ENCODE data around the gene HADHB.
"Not testable (repeated sequence)": the region's sequence is repeated elsewhere in the genome, so short reads cannot be mapped to it uniquely, and the experiment has no call there.

HADHB gene

DNA sequence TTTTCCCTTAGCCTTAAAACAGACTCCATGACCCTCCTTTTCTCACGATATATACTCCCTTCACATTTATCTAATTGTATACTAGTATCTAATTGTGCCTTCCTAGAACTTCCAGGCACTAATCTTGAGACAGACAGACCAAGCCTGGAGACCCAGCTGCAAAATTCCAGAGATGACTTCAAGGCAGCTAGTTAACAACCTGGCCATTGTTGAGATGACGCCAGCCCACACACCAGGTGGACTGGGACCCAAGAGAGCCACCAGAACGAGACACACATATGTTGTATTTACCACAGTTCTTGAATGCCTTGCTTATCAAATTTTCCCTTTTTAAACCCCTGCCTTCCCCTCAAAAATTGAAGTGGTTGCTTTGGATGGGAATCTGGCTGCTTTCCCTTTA lies 52.3 kb downstream of the HADHB start:
- DNase-seq (ENCODE audit: low spot score), result no peak

DNA sequence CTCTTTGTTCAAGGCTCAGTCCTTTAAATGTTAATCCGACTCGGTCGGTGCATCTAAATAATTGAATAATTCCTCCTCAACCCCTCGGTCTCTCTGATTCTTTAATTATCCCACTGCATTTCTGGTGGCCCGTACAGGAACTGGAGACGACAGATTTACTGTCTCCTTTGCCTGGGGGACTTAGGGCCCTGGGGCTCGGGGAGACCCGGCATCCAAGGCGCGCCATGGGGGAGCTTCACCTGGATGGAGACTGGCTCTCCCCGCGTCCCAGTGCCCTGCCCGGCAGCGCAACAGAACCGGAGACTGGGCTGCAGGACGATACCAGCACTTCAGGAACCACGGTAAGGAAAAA lies 53.5 kb downstream of the HADHB start:
- no peak for DNase-seq (ENCODE audit: low spot score)

DNA sequence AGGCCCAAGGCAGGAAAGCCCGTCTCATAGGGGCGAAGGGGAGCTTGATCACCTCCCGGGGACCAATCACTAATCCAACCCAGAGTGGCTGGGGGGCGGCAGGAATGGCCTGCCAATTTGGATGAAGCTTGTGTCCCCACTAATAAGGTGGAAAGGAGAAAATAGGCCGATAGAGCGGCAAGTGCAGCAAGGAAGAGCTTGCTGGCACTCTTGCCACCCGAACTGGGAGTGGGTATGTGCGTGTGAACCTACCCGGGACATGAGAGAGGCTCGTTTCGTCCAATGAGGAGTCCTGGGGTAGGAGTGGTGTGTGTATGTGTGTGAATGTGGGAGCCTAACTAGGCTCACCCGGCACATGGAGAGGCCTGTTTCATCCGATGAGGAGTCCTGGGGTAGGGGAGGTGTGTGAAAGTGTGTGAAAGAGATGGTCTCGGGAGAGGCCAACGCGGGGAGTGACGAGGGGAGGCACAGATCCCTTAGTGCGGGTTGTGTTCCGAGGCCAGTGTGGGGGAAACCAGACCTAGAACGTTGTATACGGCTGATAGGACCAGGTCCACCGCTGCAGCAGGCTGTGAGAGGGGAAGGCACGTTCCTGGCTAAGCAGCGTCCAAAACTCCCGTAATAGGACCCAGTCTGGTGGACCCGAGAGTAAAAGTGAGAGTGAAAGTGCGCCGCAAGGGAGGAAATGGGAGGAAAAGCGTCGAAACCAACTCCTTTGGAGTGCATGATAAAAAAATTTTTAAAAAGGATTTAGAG lies 54.1 kb downstream of the HADHB start:
- no peak for DNase-seq (ENCODE audit: low spot score)

DNA sequence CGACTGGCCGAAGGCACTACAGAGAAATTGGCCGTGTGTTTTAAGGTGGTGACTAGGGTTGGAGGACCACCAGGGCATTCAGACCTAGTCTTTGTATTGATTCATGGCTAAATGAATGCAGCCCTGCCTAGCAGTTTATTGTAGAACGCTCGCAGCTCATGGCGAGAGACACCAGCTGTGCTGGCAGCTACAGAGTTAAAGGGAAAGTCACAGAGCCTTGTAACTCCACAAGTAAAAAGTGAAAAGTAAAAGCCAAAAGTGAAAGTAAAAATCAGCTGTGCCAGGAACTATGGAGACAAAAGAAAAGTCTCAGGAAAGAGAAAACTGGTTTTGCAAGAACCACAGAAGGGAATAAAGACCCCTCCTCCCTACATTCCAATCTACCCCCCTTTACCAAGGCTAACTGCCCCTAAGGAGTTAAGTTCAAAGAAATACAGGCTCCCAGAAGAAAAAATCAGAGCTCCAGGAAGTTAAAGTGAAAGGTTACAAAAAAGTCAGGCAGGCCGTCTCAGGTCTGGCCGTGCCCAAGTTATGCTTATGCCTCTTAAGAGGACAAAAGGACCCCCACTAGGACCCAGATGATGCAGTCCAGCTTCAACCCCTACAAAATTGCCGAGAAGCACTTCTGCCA lies 54.8 kb downstream of the HADHB start:
- DNase-seq (ENCODE audit: low spot score), result no peak

DNA sequence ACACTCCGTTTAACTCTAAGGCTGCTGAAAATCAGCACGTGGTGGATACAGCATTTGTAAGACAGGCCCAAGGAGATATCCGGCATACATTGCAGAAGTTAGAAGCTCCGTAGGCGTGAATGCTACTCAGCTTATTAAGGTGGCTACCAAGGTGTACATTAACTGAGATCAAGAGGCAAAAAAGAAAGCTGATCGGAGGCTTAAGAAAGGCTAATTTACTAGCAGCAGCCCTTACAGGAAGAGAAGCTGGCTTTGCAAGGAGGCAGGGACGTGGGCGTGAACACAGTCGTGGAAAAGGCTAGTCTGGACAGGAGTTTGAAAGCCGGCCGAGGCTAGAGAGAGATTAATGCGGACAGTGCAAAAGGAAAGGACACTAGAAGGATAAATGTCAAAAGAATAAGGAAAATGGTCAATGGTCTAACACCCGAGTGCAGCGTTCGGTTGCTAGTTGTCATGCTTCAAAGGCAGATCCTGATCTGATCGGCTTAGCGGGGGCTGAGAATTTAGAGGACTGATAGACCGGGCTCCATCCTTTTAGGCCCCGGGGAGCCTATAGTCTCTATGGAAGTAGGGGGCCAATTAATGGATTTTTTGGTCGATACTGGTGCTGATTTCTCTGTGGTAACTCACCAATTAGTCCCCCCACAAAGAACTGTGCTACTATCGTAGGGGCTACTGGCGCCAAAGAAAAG lies 55.6 kb downstream of the HADHB start:
- no peak for DNase-seq (ENCODE audit: low spot score)

DNA sequence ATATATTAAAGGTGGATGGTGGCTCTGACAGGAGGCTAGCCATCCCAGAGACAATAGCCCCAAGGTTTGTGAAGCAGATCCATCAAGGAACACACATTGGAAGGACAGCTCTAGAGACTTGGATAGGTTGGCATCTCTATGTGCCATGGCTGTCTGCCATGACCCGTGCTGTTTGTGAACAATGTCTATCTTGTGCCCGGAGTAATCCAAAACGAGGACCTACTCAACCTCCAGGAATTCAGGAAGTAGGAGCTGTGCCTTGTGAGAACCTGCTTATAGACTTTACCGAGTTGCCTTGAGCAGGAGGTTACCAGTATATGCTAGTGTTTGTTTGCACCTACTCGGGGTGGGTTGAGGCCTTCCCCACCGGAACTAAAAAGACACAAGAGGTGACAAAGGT lies 58.1 kb downstream of the HADHB start:
- DNase-seq (ENCODE audit: low spot score), result no peak

DNA sequence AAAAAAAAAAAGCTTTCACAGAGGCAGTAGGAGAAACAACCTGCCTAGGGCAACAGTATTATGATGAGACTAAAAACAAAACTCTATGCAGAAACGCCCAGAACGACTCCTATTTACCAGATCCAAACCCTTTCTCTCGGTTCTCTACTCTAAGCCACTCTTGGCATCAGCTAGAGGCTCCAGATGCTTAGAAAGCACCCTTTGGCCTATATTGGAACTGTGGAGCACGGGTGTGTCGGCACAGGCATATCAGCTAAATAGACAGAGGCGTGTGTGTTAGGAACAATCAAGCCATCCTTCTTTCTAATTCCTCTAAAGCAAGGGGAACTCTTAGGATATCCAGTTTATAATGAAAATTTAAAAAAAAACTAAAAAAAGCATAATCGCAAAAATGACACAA lies 60.4 kb downstream of the HADHB start:
- DNase-seq (ENCODE audit: low spot score), result not testable (repeated sequence)

DNA sequence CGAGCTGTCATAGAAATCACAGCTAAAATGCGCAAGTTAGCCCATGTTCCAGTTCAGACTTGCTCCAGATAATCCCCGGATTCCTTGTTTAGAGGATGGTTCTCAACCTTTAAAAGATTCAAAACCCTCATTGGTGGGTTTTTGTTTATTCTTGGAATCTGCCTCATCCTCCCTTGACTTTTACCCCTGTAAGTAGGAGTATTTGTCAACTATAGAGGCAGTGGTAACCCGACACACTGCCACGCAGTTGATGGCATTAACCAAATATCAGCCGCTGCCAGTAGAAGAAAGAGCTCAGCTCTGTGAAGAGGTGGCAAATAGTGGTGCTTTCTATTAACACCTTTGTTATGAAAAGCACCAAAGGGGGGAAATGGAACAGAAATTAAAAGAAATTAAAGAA lies 60.8 kb downstream of the HADHB start:
- no peak for DNase-seq (ENCODE audit: low spot score)

DNA sequence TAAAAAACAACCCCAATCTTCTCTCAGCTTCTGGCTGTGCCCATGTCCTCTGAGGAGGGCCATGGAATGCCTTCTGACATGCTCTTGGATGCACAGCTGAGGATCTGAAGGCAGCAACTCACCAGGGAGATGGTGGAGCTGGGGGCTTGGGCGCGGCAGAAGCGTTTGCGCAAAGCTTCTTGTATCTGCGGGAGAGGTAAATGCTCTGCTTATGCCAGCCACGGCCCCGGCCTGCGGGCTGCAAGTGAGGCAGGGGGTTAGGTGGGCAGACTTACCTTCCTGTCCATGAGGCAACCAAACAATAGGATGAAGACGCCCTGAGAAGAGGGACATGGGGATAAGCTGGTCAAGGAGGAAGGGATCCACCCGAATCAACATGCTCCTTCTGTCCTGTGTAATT lies 65.2 kb downstream of the HADHB start:
- no peak for DNase-seq (ENCODE audit: low spot score)

DNA sequence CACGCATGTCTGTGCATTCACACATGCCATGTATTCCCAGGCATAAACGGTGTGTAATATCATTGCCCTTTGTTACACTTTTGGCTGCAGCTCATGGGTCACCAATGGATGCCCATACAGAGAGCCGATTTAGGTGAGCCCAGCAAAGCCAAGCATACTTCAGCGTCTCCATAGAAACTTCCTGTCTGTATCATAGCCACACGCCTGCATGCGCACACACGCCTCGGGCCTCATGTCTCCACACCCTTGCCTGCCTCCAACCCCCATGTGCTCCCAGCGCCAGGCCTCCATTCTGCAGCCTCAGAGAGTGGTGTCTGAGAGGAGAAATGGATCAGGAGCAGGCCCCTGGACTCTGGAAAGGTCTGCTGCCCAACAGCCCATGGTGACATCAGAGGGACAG lies 67.7 kb downstream of the HADHB start:
- no peak for DNase-seq (ENCODE audit: low spot score)

DNA sequence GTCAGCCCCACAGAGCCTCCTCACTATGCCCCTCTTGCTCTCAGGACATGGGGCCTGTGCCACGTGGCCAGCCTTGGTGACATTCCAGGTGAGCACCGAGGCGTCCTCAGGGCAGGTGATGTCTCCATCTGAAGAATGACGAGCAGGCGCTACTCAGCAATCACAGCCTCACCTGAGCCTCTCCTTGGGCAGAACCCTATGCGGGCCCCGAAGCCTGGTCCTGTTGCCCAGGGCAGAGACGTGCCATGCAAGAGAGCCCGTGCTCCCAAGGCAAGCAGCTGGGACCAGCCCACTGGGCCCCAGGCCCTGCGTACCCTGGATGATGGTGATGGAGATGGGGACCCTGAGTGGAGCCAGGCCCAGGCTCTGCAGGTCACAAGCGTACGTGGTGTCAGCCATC lies 68.7 kb downstream of the HADHB start:
- DNase-seq (ENCODE audit: low spot score), result no peak

DNA sequence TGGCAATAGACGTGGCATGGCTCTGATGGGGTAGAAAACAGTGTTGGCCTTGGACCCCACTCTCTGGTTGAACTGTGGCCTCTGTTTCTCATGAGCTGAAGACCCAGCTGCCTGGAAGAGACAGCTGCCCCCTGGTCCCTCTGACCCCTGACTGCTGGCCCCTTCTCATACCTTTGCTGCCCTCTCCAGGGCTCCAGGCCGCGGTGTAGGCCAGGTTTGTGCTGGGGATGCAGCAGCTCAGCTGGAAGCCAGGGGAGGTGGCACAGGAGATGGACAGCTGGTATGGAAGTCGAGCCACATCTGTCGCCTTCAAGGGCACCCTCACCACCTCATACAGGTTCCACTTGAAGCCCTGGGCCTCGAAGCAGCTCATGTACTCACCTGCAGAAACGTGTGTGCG lies 69.5 kb downstream of the HADHB start:
- peak; percentile 32 for DNase-seq (ENCODE audit: low spot score)

DNA sequence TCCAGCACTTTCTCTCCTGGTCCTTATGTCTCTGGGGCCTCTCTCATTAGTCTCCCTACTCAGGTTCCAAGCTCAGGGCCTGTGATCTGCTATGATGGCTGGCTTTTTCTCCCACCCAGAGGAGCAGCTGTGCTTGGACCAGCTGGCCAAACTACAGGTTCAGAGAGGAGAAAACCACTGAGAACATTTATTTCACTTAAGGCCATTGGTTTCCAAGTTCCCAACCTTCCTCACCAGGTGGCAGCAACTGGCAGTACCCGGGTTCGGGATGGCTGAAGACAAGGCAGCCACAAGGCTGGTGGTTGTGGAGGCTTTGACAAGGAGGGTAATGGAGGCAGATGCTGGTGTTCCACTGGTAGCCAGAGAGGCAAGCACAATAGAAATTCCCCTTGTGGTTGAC lies 71.3 kb downstream of the HADHB start:
- no peak for DNase-seq (ENCODE audit: low spot score)

DNA sequence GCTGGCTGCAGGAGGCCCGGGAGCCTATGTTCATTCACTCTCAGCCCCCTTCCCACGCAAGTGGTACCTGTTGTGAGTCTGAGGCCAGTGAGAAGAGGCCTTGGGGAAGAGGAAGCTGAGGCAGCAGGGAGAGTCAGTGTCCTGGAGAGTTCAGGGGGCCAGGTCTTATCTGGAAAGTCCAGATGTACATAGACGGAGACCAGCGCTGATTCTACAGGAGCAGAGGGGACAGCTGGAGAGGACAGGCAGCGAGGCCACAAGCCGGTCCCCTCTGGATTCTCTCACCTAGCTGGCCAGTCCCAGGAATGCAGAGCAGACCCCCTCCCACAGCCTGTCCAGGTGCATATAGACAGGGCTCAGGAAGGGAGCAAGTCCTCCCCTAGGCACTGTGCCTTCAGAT lies 72.1 kb downstream of the HADHB start:
- DNase-seq (ENCODE audit: low spot score), result no peak

DNA sequence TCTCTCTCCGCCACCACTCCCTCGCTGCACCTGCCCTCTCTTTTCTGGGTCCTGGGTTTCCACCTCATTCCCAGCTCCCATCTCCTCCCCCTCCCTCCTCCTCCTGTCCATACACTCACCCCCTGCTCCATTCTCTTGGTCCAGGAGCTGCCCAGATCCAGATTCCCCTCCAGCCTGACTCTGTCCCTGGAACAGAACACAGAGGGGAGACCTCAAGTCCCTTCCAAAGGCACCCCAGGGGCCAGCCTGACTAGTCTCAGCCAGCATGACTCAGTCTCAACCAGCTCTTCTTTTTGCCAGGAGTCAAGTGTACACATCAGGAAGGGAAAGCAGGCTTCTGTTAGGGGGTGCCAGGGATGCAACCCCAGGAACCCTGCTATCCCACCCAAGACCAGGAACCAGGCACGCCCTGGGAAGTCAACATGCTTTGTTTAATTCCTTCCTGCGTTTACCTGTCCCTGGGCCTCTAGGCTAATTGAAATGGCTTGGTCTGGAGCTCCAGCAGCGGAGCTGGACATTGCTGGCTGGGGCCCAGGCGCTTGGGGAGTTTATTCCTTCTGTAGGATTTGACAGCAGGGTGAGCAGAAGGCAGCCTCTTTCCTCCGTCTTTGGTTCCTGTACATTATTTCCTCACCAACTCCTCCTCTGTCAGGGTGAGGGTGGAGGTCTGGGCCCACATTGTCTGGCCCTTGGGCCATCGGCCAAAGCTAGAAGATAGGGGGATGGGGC lies 72.8 kb downstream of the HADHB start:
- no peak for DNase-seq (ENCODE audit: low spot score)

DNA sequence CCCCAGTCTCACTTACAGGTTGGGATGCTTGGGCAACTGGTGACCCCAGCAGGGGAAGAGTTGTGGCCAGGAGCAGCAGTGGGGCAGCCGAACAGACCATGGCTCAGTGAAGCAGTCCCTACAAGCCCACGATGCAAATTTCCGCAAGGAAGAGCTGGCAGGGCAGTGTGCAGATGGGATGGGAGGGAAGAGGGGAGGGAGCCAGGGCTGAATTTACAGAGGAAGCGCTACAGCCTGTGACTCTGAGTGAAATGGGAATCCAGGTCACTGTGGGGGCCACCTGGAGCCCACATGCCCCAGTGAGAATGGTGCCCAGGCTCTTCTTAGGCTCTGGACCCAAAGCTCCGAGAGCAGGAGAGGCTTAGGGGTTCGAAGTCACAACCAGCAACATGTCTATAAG lies 74.2 kb downstream of the HADHB start:
- no peak for DNase-seq (ENCODE audit: low spot score)

DNA sequence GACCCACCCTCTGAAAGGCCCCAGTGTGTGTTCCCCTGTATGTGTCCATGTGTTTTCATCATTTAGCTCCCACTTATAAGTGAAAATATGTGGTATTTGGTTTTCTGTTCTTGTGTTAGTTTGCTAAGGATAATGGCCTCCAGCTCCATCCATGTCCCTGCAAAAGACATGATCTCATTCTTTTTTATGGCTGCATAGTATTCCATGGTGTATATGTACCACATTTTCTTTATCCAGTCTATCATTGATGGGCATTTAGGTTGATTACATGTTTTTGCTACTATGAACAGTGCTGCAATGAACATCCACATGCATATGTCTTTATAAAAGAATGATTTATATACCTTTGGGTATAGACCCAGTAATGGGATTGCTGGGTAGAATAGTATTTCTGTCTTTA lies 79.7 kb downstream of the HADHB start:
- DNase-seq (ENCODE audit: low spot score), result not testable (repeated sequence)

DNA sequence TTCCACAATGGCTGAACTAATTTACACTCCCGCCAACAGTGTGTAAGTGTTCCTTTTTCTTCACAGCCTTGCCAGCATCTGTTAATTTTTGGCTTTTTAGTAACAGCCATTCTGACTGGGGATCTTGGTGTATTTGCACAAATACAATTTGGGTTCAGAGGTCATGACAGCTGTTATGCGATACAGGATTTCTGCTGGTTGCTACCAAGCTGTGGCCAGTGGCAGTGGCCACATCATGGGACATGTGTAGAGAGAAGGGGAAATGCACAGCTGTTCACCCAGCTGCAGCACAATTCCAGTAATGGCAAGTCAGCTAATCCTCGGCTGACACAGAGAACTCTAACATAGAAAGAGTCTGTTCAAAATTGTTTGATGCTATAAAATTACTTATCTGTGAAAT lies 80.2 kb downstream of the HADHB start:
- DNase-seq (ENCODE audit: low spot score), result no peak

DNA sequence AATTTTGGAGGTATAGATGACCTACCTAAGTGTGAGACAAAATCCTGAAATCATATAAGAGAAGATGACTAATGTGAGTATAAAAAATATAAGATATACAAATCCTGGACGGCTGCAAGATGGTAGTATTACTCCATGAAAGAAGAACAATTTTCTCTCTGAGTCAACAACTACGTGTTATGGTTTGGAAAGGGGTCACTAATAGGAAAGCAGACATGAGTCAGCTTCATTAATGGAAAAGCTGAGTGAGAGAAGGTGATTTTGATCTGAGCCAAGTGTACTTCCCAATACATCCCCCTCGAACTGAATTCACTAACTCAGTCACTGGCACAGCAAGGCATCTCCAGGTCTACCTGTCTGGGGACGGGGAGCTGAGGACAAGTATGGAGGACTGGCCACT lies 81.1 kb downstream of the HADHB start:
- no peak for DNase-seq (ENCODE audit: low spot score)

DNA sequence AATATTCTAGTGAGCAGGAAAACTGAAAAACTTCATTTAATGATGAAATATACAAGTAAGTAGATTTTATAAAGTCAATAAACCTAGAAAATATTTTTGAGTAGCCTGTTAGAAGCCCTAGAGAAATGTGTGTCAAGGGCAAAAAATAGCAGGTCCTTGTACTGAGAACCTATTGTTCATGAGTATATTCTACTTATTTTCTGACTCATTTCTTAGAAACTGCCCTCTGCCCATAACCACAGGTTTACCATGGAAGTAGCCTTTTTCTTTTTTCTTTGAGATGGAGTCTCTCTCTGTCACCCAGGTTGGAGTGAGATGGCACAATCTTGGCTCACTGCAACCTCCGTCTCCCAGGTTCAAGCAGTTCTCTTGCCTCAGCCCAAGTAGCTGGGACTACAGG lies 81.8 kb downstream of the HADHB start:
- no peak for DNase-seq (ENCODE audit: low spot score)

DNA sequence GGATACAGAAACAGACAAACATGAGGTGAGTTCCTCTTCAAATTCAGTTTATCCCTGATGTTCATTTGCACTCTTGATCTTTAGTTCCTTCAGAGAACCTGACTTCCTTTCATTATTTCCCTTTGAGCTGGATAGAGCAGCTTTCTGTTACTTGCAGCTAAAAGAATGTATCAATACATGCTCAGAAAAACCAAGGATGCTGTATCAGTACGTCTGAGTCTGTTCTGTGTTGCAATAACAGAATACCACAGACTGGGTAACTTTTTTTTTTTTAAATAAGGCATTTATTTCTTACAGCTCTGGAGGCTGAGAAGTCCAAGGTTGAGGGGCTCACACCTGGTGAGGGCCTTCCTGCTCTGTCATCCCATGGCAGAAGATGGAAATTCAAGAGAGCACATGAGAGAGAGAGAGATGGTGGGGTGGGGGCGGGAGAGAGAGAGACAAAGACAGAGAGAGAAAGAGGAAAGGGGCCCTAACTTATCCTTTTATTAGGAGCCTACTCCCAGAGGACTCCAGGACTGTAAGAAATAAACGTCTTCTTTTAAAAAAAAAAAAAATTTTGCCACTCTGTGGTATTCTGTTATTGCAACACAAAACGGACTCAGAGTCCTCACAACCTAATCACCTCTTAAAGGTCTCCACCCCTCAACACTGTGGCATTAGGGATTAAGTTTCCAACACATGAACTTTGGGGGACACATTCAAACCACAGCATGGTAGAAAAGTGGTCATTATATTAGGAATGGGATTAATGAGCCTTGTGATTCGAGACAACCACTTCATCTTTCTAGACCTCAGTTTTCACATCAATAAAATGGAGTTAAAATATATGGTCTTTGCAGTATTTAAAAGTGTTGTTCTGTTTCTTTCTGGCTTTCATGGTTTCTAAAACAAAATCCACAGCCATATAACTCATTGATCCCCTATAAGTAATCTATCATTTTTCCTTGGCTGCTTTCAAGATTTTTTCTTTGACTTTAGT lies 82.8 kb downstream of the HADHB start:
- no peak for DNase-seq (ENCODE audit: low spot score)

DNA sequence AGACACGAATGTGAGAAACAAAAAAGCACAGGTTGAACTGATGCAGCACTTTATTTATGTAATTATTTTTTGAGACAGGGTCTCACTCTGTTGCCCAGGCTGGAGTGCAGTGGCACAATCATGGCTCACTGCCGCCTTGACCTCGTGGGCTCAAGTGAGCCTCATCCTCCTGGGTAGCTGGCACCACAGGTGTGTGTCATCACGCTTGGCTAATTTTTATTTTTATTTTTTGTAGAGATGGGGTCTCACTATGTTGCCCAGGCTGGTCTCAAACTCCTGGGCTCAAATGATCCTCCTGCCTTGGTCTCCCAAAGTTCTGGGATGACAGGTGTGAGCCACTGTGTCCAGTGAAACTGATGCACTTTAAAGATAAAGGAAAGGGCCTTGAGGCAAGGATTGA lies 84.3 kb downstream of the HADHB start:
- not testable (repeated sequence) for DNase-seq (ENCODE audit: low spot score)

All from HuH-7 (cell line).